ENCODE data around the gene ANKRD27.

GRCh38 chr19:32717496-32717895, 42.5 kb upstream of the ANKRD27 start:
- TF ChIP-seq CTCF (IDR thresholded peaks at IDR 0.05; ENCODE audit: insufficient read depth, low read depth, low read length) = no peak
- TF ChIP-seq EZH2 (IDR thresholded peaks at IDR 0.05; ENCODE audit: insufficient read depth, low read length) = no peak

Data from astrocyte (in vitro differentiated cells and primary cell).